Measurements from ENCODE around the gene RFTN2. TPM values are rescaled to one million over a fixed set of nuclear protein-coding genes. Genes with fewer than 3 reads are reported as not detected.
A peak's percentile ranks its signal among the peaks of the same experiment; 100 is the strongest.

Gene RFTN2
- total and polyA plus RNA-seq, 2 of the 13 experiments (the other 11 are each of a cell fraction or from before 2014, with no cell fraction given): not detected

DNA sequence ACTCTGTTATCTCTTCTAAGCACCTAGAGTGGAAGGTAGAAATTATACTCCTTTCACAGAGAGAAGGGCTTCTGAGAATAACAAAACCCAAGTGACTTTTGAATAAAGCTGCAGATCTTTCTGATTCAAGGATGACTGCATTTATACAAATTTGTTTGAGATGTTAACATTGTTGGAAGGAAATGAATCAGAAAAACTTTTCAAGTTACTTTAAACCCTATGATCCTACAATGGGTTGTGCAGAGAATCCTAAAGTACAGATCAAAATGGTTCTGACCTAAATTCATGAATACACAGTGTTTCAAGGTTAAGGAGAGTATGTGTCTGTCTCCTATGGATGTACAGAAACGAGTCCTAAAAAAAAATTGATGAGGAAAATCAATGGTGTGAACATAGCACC, 1.8 kb downstream of the RFTN2 start:
- H3K79me2 ChIP-seq (ENCODE audit: insufficient read depth, low read length): no peaks in the 10 kb centered on the region
- no TSS peak for BruUV-seq (replicated peaks)
- FAIRE-seq (no peak), ATAC-seq (no peak), DNase-seq (ENCODE audit: low spot score) (no peak)
- WGBS (ENCODE audit: low lambda C conversion rate): 5% methylated on average over 1 of the region's 1 CpG
- H3K27ac ChIP-seq (ENCODE audit: extremely low read length, insufficient read depth, low read length): no peak overlapping the region
- ChIA-PET POLR2A (interaction anchor here (0.9 to 1.4 kb wide), 2 partner anchors 31 to 35 kb away, joined by 3 read pairs; partner anchors contain the start of gene MARS2), CTCF (ENCODE audit: low intra/inter-chr PET ratio, low total read pairs) (no interaction called here)
- intact Hi-C loops (cut with micrococcal nuclease; ENCODE audit: unreplicated experiment): no loop called here
- TF ChIP-seq RAD51 (IDR thresholded peaks at IDR 0.05; ENCODE audit: borderline replicate concordance) (no peak), MXD4 (CRISPR knock-in tag; IDR thresholded peaks at IDR 0.05) (no peak), KDM5A (IDR thresholded peaks at IDR 0.05; ENCODE audit: borderline replicate concordance, low read length) (no peak), FOXJ3 (CRISPR knock-in tag; IDR thresholded peaks at IDR 0.05; ENCODE audit: borderline replicate concordance) (no peak), MAFG (CRISPR knock-in tag; IDR thresholded peaks at IDR 0.05) (no peak), TMF1 (CRISPR knock-in tag; IDR thresholded peaks at IDR 0.05; ENCODE audit: low read depth) (no peak), SP140L (CRISPR knock-in tag; IDR thresholded peaks at IDR 0.05; ENCODE audit: borderline replicate concordance) (no peak), ELF4 (CRISPR knock-in tag; IDR thresholded peaks at IDR 0.05; ENCODE audit: borderline replicate concordance) (no peak), ZNF282 (IDR thresholded peaks at IDR 0.05; ENCODE audit: partially characterized antibody) (no peak), ZNF326 (CRISPR knock-in tag; IDR thresholded peaks at IDR 0.05; ENCODE audit: borderline replicate concordance) (no peak), PHF5A (CRISPR knock-in tag; IDR thresholded peaks at IDR 0.05; ENCODE audit: low read depth, unreplicated experiment) (no peak), ZNF496 (CRISPR knock-in tag; IDR thresholded peaks at IDR 0.05; ENCODE audit: insufficient replicate concordance) (no peak), JUN (CRISPR knock-in tag; IDR thresholded peaks at IDR 0.05) (no peak)
- TF ChIP-seq, protein P1, sequence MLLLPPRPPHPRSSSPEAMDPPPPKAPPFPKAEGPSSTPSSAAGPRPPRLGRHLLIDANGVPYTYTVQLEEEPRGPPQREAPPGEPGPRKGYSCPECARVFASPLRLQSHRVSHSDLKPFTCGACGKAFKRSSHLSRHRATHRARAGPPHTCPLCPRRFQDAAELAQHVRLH (CRISPR knock-in tag; IDR thresholded peaks at IDR 0.05; ENCODE audit: borderline replicate concordance, low read depth): no peak
- TF ChIP-seq, protein P2, sequence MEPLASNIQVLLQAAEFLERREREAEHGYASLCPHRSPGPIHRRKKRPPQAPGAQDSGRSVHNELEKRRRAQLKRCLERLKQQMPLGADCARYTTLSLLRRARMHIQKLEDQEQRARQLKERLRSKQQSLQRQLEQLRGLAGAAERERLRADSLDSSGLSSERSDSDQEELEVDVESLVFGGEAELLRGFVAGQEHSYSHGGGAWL (CRISPR knock-in tag; IDR thresholded peaks at IDR 0.05): no peak
- no peak overlapping the region for H2AFZ ChIP-seq (ENCODE audit: low read length)
- H3K9ac ChIP-seq (ENCODE audit: insufficient read depth, low read depth, low read length): no peak overlapping the region
- no peaks in the 10 kb centered on the region for H4K20me1 ChIP-seq (ENCODE audit: insufficient read depth, low read length)
- no peaks in the 10 kb centered on the region for H3K9me3 ChIP-seq (ENCODE audit: low read length)
- peak overlapping the region; percentile 46; the same call in 1 of the 2 replicates for H3K4me2 ChIP-seq (ENCODE audit: low read depth, low read length)
- H3K4me1 ChIP-seq (ENCODE audit: insufficient read depth, low read length): peaks cover 31% of the 10 kb centered on the region
- in situ Hi-C loops (cut with HindIII; ENCODE audit: extremely low pct_ligation_motif_present, low pct_unique_long_range_greater_than_20kb): no loop called here
- H3K4me3 ChIP-seq (replicated peaks in 1 of 3; ENCODE audit: insufficient read depth in 1 of 3, low read depth in 2 of 3, low read length in 3 of 3): no peak overlapping the region
- peaks cover 0 to 3% of the 10 kb centered on the region in 2 experiments; a peak in 1 of 5 replicates for H3K27me3 ChIP-seq (ENCODE audit: control insufficient read depth in 1 of 2, insufficient read depth in 2 of 2, low read length in 2 of 2)
- no peaks in the 10 kb centered on the region for H3K36me3 ChIP-seq (replicated peaks in 1 of 2; ENCODE audit: control insufficient read depth in 1 of 2, insufficient read depth in 2 of 2, low read length in 2 of 2)

All from HepG2 (cell line).